ENCODE data around the gene REG1A.

DNA sequence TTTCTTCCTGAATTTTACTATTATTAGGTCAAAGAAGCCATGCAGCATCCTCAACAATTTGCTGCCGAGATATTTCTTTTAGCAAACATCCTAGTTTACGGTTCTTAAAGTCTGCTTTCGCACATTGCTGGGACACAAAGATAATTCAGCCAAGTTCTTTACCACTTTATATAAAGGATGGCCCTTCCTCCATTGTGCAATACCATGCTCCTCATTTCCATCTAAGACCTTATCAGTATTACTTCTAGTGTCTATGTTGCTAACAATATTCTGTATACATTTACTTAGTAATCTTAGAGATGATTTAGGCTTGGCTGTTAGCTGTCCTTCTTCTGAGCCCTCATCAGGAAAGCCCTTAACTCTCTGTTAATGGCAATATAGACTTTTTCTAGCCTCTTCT is 8.0 kb upstream of the REG1A start:
- TF ChIP-seq TAF1 (IDR thresholded peaks at IDR 0.05; ENCODE audit: low read depth, low read length) (no peak), POLR2A (IDR thresholded peaks at IDR 0.05; ENCODE audit: low read depth, low read length) (no peak), POLR2AphosphoS5 (IDR thresholded peaks at IDR 0.05; ENCODE audit: low read depth, low read length) (no peak), PAX5 (IDR thresholded peaks at IDR 0.05; ENCODE audit: insufficient read depth, low read length, severe bottlenecking) (no peak), POU2F2 (IDR thresholded peaks at IDR 0.05; ENCODE audit: low read depth, low read length) (no peak)

Data from GM12891 (cell line).